ENCODE measurements around the gene SAPCD1. TPM values are rescaled to one million over a fixed set of nuclear protein-coding genes. Genes with fewer than 3 reads are reported as not detected.

Gene SAPCD1
- total RNA-seq, 1 donor from 2014 or later: 1.3 TPM

DNA sequence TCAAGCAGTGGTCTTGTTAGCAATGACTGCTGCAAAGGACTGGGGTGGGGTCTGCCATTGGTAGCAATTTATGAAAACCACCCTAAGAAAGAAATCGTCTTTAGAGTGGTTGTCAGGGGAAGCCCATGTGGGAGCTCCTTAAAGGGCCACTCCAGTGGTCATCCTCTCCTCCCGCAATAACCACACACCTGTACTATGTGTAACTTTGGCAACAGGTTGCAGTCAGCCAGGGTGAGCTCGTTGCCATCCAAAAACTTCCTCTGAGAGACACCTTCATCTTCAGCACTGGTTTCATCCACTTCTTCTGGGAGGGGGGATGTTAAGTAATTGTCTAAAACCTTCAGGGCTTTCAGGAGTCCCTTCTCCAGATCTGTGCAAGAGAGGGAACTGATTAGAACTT lies 30.4 kb upstream of the SAPCD1 start:
- Histone ChIP-seq H3K27me3 (ENCODE audit: control insufficient read depth, insufficient read depth, low read length) (no peaks in the 10 kb centered on the region), H3K36me3 (ENCODE audit: control insufficient read depth, insufficient read depth, low read length) (peaks cover 23% of the 10 kb centered on the region), H3K4me3 (ENCODE audit: low read depth, low read length) (no peak overlapping the region)
- FAIRE-seq (no peak), DNase-seq (ENCODE audit: low read depth) (no peak)
- no peak for TF ChIP-seq CTCF (IDR thresholded peaks at IDR 0.05; ENCODE audit: insufficient read depth, low read length, severe bottlenecking)

DNA sequence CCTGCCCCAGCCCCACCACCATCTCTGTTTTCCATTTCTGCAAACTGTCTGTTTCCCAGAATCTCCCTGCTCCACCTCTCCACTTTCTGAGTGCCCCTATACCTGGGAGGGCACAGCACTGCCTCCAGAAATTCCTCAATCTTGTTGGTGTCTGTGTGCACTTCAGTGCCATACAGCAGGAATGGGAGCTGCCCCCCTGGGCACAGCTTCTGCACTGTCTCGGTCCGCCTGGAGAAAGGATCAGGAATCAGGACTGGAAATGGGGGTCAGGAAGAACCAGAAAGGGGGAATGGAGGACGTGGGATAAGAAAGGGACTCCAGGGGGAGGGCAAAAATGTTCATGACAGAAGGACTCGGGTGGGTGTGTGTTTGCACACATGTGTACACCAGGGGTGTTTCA lies 28.7 kb upstream of the SAPCD1 start:
- DNase-seq (ENCODE audit: low read depth): no peak
- TF ChIP-seq CTCF (IDR thresholded peaks at IDR 0.05; ENCODE audit: insufficient read depth, low read length, severe bottlenecking): no peak
- H3K36me3 ChIP-seq (ENCODE audit: control insufficient read depth, insufficient read depth, low read length): peaks cover 21% of the 10 kb centered on the region
- H3K4me3 ChIP-seq (ENCODE audit: low read depth, low read length): no peak overlapping the region
- no peak for FAIRE-seq
- H3K27me3 ChIP-seq (ENCODE audit: control insufficient read depth, insufficient read depth, low read length): no peaks in the 10 kb centered on the region

DNA sequence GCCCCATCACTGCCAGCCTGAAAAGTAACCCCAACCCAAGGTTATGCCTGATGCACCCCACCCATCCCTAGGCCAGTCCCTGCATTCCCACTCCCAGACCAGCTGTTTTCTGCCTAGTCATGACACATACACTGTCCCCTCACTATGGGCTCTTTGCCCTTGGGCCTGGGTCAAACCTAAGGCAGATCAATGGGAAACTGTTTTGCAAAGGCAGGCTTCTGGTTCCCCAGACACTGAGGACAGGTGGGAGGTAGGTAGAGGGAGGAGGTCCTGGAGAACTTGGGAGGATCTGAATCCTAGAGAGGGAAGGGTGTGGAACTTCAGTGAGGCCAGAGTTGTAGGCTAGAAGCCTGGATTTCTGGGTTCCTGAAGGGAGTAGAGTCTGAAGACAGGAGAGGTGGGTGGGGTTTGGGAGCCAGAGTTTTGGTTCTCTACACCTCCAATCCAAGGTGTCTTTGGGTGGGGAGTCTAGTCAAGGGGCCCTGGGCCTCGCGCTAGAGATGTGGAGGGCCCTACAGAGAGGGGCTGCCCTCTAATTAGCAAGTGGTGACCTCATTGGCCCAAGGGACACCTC lies 28.1 kb upstream of the SAPCD1 start:
- H3K36me3 ChIP-seq (ENCODE audit: control insufficient read depth, insufficient read depth, low read length): peaks cover 21% of the 10 kb centered on the region
- TF ChIP-seq CTCF (IDR thresholded peaks at IDR 0.05; ENCODE audit: insufficient read depth, low read length, severe bottlenecking): no peak
- no peaks in the 10 kb centered on the region for H3K27me3 ChIP-seq (ENCODE audit: control insufficient read depth, insufficient read depth, low read length)
- peak overlapping the region; percentile 52 for H3K4me3 ChIP-seq (ENCODE audit: low read depth, low read length)
- DNase-seq (ENCODE audit: low read depth): no peak
- no peak for FAIRE-seq

GRCh38 chr6:31734821-31735406 lies 27.5 kb upstream of the SAPCD1 start:
- H3K36me3 ChIP-seq (ENCODE audit: control insufficient read depth, insufficient read depth, low read length): peaks cover 21% of the 10 kb centered on the region
- TF ChIP-seq CTCF (IDR thresholded peaks at IDR 0.05; ENCODE audit: insufficient read depth, low read length, severe bottlenecking): no peak
- H3K27me3 ChIP-seq (ENCODE audit: control insufficient read depth, insufficient read depth, low read length): no peaks in the 10 kb centered on the region
- FAIRE-seq (no peak), DNase-seq (ENCODE audit: low read depth) (peak; percentile 86)
- peak overlapping the region; percentile 52 for H3K4me3 ChIP-seq (ENCODE audit: low read depth, low read length)

GRCh38 chr6:31736021-31736767 lies 26.3 kb upstream of the SAPCD1 start, which contains the start of gene CLIC1:
CLIC1 (minus strand) TSS chr6:31736530; CDS start chr6:31736300, 230 bp downstream.
- FAIRE-seq: no peak
- peak; percentile 76 for DNase-seq (ENCODE audit: low read depth)
- peak within 1 kb of the TSS; percentile 52 for H3K4me3 ChIP-seq (ENCODE audit: low read depth, low read length)

More at GRCh38 chr6:31736021-31736767, 26.3 kb upstream of the SAPCD1 start, which contains the start of gene CLIC1:
- no peak for TF ChIP-seq CTCF (IDR thresholded peaks at IDR 0.05; ENCODE audit: insufficient read depth, low read length, severe bottlenecking)
- Histone ChIP-seq H3K27me3 (ENCODE audit: control insufficient read depth, insufficient read depth, low read length) (no peaks in the 10 kb centered on the region), H3K36me3 (ENCODE audit: control insufficient read depth, insufficient read depth, low read length) (peaks cover 19% of the 10 kb centered on the region)
